Heart right ventricle (tissue), 16 donors: ENCODE results near the gene ZNF366. TPM values are rescaled to one million over a fixed set of nuclear protein-coding genes. Genes with fewer than 3 reads are reported as not detected.

ENCODE experiments used
- ATAC-seq, 8 donors: fragments of 200-7000 bp; cut with Tn5 transposase; one replicate each; pipeline ENCODE4 v1.9.1; 2020; ENCODE audit warnings: mild to moderate bottlenecking in 8 of 8, moderate library complexity in 8 of 8, moderate number of reproducible peaks in 1 of 8
- DNase-seq, 2 donors: peaks; one replicate each; pipeline ENCODE4 v3.0.0-alpha.2; 2020
- H3K27ac ChIP-seq, 10 donors: fragments of 200-600 bp; sonication (generic) in 2 of 10; one replicate each; pipeline versions ENCODE4 v1.5.0 to v1.8.0; 2020 to 2022; ENCODE audit warnings: mild to moderate bottlenecking in 3 of 10
- H3K27me3 ChIP-seq, 7 donors: fragments of 200-600 bp; one replicate each; pipeline ENCODE4 v1.8.0; 2021 to 2022; ENCODE audit warnings: mild to moderate bottlenecking in 2 of 7
- H3K36me3 ChIP-seq, 9 donors: fragments of 200-600 bp; sonication (generic) in 1 of 9; one replicate each; pipeline versions ENCODE4 v1.5.0 to v1.8.0; 2020 to 2022; ENCODE audit warnings: mild to moderate bottlenecking in 2 of 9
- H3K4me1 ChIP-seq, 9 donors: fragments of 200-600 bp; sonication (generic) in 1 of 9; one replicate each; pipeline versions ENCODE4 v1.5.0 to v1.8.0; 2020 to 2022; ENCODE audit warnings: mild to moderate bottlenecking in 4 of 9
- H3K4me3 ChIP-seq, 10 donors: fragments of 200-600 bp; sonication (generic) in 2 of 10; one replicate each; pipeline versions ENCODE4 v1.5.0 to v1.8.0; 2020 to 2022; ENCODE audit warnings: mild to moderate bottlenecking in 7 of 10, moderate library complexity in 2 of 10
- H3K9me3 ChIP-seq, 11 donors: fragments of 200-600 bp in 10 of 11; sonication (generic) in 2 of 11; one replicate each; pipeline versions ENCODE4 v1.5.0 to v1.8.0; 2013 to 2022; ENCODE audit warnings: mild to moderate bottlenecking in 2 of 11, control low read depth in 1 of 11, moderate library complexity in 1 of 11
- WGBS, 2 donors: extraction: QIAGEN DNeasy Blood & Tissue Kit; methylation state at CpG; one replicate each; pipeline ENCODE4 v1.1.7; 2013; ENCODE audit warnings: inconsistent platforms in 1 of 2; 5-methylcytosine and 5-hydroxymethylcytosine counted together
- intact Hi-C, 10 donors: fragments of 100-400 bp; cut with DNase I; formaldehyde crosslinking; loops; one replicate each; pipeline versions ENCODE4 v1.11.1 to v1.14.2; 2022
- polyA plus RNA-seq, 2 donors: library from polyadenylated mRNA; stranded (reverse); fragments of 200-250 nt; gene quantifications; one replicate each; pipeline ENCODE4 v1.2.3, GENCODE V29; 2013
- total RNA-seq, 10 donors: library from RNA; stranded (reverse); fragmentation: NEBNext Ultra II Directional in 3 of 10; extraction: Animal tissue kit (Norgen Biotek cat#: 25700) in 3 of 10; gene quantifications; one replicate each; pipeline versions ENCODE4 v1.2.1 to v1.2.4, GENCODE V29; 2021 to 2023
- TF ChIP-seq, protein P1 (sequence below), 9 donors: fragments of 200-600 bp; sonication (generic) in 2 of 9; IDR thresholded peaks; one replicate each; pipeline versions ENCODE4 v1.5.0 to v1.8.0; 2021 to 2022; ENCODE audit warnings: antibody characterized with exemption in 9 of 9, mild to moderate bottlenecking in 5 of 9, moderate library complexity in 1 of 9
- donor health status: Arrhythmogenic right ventricular cardiomyopathy.
- donor health status: ischemic (EF 13 %, LVEDD 7.1; RV severe dilation, severe dysfunction).
- donor health status: healthy with polysubstance abuse.
- donor health status: DM: no; HTN: yes; CAD: no.
- donor health status: DM: no; HTN: no; CAD: no.
- donor health status: ischemic (EF 25% LVEDD 6.9; RV normal size, moderate dysfunction).
- donor health status: ischemic (EF 25% LVEDD 5.7; RV mildly dilated, moderate dysfunction).
- donor health status: healthy.
- donor health status: DM: yes; HTN: yes; CAD: no.
- donor health status: Ischemic cardiomyopathy.
- donor health status: ischemic (EF 35%, LVEDD 5.7; RV mildly dilated, moderate dysfunction).
- donor health status: nonischemic (EF 11% LVEDD 7.7; RV severe dilation, severe dysfunction).
- donor health status: DM: yes; HTN: yes; CAD: no.
- donor health status: PGD.
- donor health status: ischemic (EF 29% LVEDD 5.4; RV normal size, mild dysfunction).
- donor health status: nonischemic (EF 23%, LVEDD 6.1; RV moderate dilation, normal function).

ZNF366 gene
- total and polyA plus RNA-seq, 12 donors, result 1.7 to 10.5 (median 5.2) TPM

DNA sequence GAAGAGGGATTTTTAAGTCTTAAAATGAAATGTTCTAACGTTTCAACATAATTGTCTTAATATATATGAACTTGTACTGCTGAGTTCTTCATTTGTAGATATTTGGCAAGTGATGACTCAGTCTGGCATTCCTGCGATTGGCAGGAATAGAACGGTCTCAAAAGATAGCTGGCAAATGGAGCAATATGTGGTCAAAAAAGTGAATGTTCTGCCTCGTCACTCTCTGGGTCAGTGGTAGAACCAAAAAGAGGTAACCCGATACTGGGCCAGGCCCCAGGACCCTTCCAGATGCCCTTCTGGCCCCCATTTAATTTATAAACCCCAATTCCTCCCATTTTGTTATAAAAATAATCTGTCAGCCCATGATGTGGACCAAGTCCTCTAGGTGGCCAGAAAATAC lies 39.2 kb downstream of the ZNF366 start:
- peak in 1 of 8 donors; percentile 18 for ATAC-seq
- DNase-seq, result no peak
- intact Hi-C loops, result loop anchor here in 1 of 10 donors (5.0 kb wide), 1 partner anchor 39 kb away; the partner anchor contains the start of gene ZNF366
- Histone ChIP-seq H3K4me3 (no peak overlapping the region), H3K4me1 (peaks cover 2 to 81% (median 50%) of the 10 kb centered on the region in 9 donors), H3K27ac (peak overlapping the region in 3 of 10 donors; percentile 11 to 75 (median 61)), H3K27me3 (no peaks in the 10 kb centered on the region), H3K36me3 (no peaks in the 10 kb centered on the region), H3K9me3 (no peaks in the 10 kb centered on the region)
- 69 to 83% methylated on average over 5 of the region's 5 CpGs for WGBS, 2 donors
- TF ChIP-seq, protein P1, sequence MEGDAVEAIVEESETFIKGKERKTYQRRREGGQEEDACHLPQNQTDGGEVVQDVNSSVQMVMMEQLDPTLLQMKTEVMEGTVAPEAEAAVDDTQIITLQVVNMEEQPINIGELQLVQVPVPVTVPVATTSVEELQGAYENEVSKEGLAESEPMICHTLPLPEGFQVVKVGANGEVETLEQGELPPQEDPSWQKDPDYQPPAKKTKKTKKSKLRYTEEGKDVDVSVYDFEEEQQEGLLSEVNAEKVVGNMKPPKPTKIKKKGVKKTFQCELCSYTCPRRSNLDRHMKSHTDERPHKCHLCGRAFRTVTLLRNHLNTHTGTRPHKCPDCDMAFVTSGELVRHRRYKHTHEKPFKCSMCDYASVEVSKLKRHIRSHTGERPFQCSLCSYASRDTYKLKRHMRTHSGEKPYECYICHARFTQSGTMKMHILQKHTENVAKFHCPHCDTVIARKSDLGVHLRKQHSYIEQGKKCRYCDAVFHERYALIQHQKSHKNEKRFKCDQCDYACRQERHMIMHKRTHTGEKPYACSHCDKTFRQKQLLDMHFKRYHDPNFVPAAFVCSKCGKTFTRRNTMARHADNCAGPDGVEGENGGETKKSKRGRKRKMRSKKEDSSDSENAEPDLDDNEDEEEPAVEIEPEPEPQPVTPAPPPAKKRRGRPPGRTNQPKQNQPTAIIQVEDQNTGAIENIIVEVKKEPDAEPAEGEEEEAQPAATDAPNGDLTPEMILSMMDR (IDR thresholded peaks at IDR 0.05), result no peak

GRCh38 chr5:72467461-72467860 lies 39.7 kb downstream of the ZNF366 start:
- no peak overlapping the region for H3K4me3 ChIP-seq
- TF ChIP-seq, protein P1 (IDR thresholded peaks at IDR 0.05), result no peak
- intact Hi-C loops, result loop anchor here in 1 of 10 donors (5.0 kb wide), 1 partner anchor 40 kb away; the partner anchor contains the start of gene ZNF366
- peaks cover 2 to 78% (median 52%) of the 10 kb centered on the region in 9 donors for H3K4me1 ChIP-seq
- H3K27ac ChIP-seq, result peak overlapping the region in 3 of 10 donors; percentile 11 to 75 (median 61)
- H3K36me3 ChIP-seq, result no peaks in the 10 kb centered on the region
- 92 to 96% methylated on average over 2 of the region's 2 CpGs for WGBS, 2 donors
- no peaks in the 10 kb centered on the region for H3K27me3 ChIP-seq
- no peaks in the 10 kb centered on the region for H3K9me3 ChIP-seq
- ATAC-seq, result no peak
- no peak for DNase-seq

- peak overlapping the region in 8 of 10 donors; percentile 27 to 75 (median 49) for H3K27ac ChIP-seq
- no peaks in the 10 kb centered on the region for H3K27me3 ChIP-seq
- H3K36me3 ChIP-seq, result peaks cover 0 to 2% (median 0%) of the 10 kb centered on the region in 9 donors
- TF ChIP-seq, protein P1 (IDR thresholded peaks at IDR 0.05), result no peak
- DNase-seq (no peak), ATAC-seq (peak in 1 of 8 donors; percentile 9)
- peaks cover 2 to 70% (median 52%) of the 10 kb centered on the region in 9 donors for H3K4me1 ChIP-seq
- 86 to 89% methylated on average over 10 of the region's 10 CpGs for WGBS, 2 donors
- intact Hi-C loops, result loop anchor here in 2 of 10 donors (2.0 to 5.0 kb wide), 2 partner anchors 41 kb away; partner anchors contain the start of gene ZNF366 (in 2 of the 2)
- no peaks in the 10 kb centered on the region for H3K9me3 ChIP-seq
- no peak overlapping the region for H3K4me3 ChIP-seq
Observed at GRCh38 chr5:72465601-72466563, 41.3 kb downstream of the ZNF366 start.

- DNase-seq (no peak), ATAC-seq (peak in 2 of 8 donors; percentile 23 to 30)
- Histone ChIP-seq H3K27ac (peak overlapping the region in 9 of 10 donors; percentile 33 to 75 (median 46)), H3K36me3 (peaks cover 0 to 10% (median 0%) of the 10 kb centered on the region in 9 donors), H3K4me1 (peaks cover 2 to 70% (median 52%) of the 10 kb centered on the region in 9 donors), H3K27me3 (no peaks in the 10 kb centered on the region), H3K4me3 (no peak overlapping the region), H3K9me3 (no peaks in the 10 kb centered on the region)
- 19 to 33% methylated on average over 2 of the region's 2 CpGs for WGBS, 2 donors
- intact Hi-C loops, result loop anchor here in 2 of 10 donors (2.0 to 5.0 kb wide), 2 partner anchors 42 kb away; partner anchors contain the start of gene ZNF366 (in 2 of the 2)
- TF ChIP-seq, protein P1 (IDR thresholded peaks at IDR 0.05), result no peak
Observed at GRCh38 chr5:72465066-72465465, 42.1 kb downstream of the ZNF366 start.
